BLaER1 treated with 17β-estradiol and CSF1 and Interleukin-3, amounts not matched to agents 10 nM and 100 nM (cell line): Measurements from ENCODE around the gene ADAMTS12.
"Not testable (repeated sequence)": the region's sequence is repeated elsewhere in the genome, so short reads cannot be mapped to it uniquely, and the experiment has no call there.

Source experiments
- H3K27ac ChIP-seq, 11 experiments: shearing (Covaris generic); formaldehyde crosslinking; 2 replicates each; pipeline ENCODE4 v1.8.1; 2022
- H3K27me3 ChIP-seq, 11 experiments: shearing (Covaris generic); formaldehyde crosslinking; 2 replicates each; pipeline ENCODE4 v1.8.1; 2022
- H3K36me3 ChIP-seq, 11 experiments: shearing (Covaris generic); formaldehyde crosslinking; 2 replicates each; pipeline ENCODE4 v1.8.1; 2022
- H3K4me1 ChIP-seq, 10 experiments: shearing (Covaris generic); formaldehyde crosslinking; 2 replicates each; pipeline ENCODE4 v1.8.1; 2022
- H3K4me2 ChIP-seq, 11 experiments: shearing (Covaris generic); formaldehyde crosslinking; 2 replicates each; pipeline ENCODE4 v1.8.1; 2022
- H3K4me3 ChIP-seq, 10 experiments: shearing (Covaris generic); formaldehyde crosslinking; 2 replicates each; pipeline ENCODE4 v1.8.1; 2022
- H3K9ac ChIP-seq, 11 experiments: shearing (Covaris generic); formaldehyde crosslinking; 2 replicates each; pipeline ENCODE4 v1.8.1; 2022
- H3K9me3 ChIP-seq, 11 experiments: shearing (Covaris generic); formaldehyde crosslinking; replicated peaks in 1 of 11; 2 replicates each; pipeline ENCODE4 v1.8.1; 2022
- H4K20me1 ChIP-seq, 11 experiments: shearing (Covaris generic); formaldehyde crosslinking; 2 replicates each; pipeline ENCODE4 v1.8.1; 2022
- Cebpa-rat ChIP-seq, 11 experiments: shearing (Covaris generic); IDR thresholded peaks; 2 replicates each; pipeline ENCODE4 v1.8.1; 2022

The ADAMTS12 gene

DNA sequence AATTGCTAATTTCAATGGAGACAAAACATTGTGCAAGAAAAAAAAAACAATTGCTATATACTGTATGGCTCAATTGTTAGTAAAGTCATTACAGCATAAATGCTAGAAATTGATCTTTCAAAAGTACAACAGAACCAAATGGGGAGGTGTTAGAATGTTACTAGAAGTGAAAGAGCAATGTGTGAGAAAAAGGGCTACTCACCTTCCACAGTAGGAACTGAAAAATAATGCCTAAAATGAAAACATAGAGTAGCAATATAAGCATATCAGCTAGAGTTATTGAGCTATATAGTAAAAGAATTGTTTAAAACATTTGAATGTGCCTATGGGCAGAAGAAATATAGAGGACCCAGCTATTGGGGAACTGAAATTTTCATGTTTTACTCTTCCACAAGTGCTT lies 33.5 kb upstream of the ADAMTS12 start:
- peaks cover 0 to 15% (median 2%) of the 10 kb centered on the region in 10 experiments; a peak in 13 of 20 replicates for H3K4me1 ChIP-seq
- H3K9ac ChIP-seq = no peak overlapping the region
- H3K27me3 ChIP-seq = no peaks in the 10 kb centered on the region; a peak in 1 of 22 replicates
- no peak overlapping the region for H3K4me2 ChIP-seq
- H3K36me3 ChIP-seq = no peaks in the 10 kb centered on the region
- H3K4me3 ChIP-seq = no peak overlapping the region
- H4K20me1 ChIP-seq = no peaks in the 10 kb centered on the region
- H3K27ac ChIP-seq = no peak overlapping the region
- H3K9me3 ChIP-seq = no peaks in the 10 kb centered on the region; a peak in 1 of 22 replicates
- TF ChIP-seq Cebpa-rat (IDR thresholded peaks at IDR 0.05) = no peak

DNA sequence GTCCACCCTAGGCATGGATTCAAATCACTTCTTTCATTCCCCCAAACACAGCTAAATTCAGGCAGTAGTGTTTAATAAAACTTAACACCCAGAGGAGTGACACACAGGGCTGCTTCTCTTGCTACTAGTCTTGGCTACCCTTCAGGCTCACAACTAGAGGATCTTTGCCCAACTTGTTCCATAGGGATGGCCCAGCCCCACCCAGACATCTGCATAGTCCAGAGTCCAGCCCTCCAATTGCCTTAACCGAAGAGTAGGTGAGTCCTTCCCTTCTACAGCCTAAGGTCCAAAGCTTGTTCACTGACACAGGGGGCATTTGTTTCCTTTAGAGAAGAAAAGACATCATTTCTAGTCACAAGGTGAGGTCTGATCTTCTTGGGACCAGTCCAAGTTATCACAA lies 29.2 kb upstream of the ADAMTS12 start:
- TF ChIP-seq Cebpa-rat (IDR thresholded peaks at IDR 0.05) = no peak
- no peak overlapping the region for H3K9ac ChIP-seq
- no peak overlapping the region for H3K4me2 ChIP-seq
- no peaks in the 10 kb centered on the region for H3K36me3 ChIP-seq
- no peak overlapping the region for H3K27ac ChIP-seq
- H3K4me1 ChIP-seq = peaks cover 0 to 18% (median 10%) of the 10 kb centered on the region in 10 experiments; a peak in 13 of 20 replicates
- no peaks in the 10 kb centered on the region; a peak in 1 of 22 replicates for H3K27me3 ChIP-seq
- H3K9me3 ChIP-seq = peaks cover 32 to 40% (median 36%) of the 10 kb centered on the region in 11 experiments
- H4K20me1 ChIP-seq = no peaks in the 10 kb centered on the region
- H3K4me3 ChIP-seq = no peak overlapping the region

DNA sequence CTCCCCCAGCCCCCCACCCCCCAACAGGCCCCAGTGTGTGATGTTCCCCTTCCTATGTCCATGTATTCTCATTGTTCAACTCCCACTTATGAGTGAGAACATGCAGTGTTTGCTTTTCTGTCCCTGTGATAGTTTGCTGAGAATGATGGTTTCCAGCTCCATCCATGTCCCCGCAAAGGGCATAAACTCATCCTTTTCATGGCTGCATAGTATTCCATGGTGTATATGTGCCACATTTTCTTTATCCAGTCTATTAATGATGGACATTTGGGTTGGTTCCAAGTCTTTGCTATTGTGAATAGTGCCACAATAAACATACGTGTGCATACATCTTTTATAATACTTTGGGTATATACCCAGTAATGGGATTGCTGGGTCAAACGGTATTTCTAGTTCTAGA lies 23.1 kb upstream of the ADAMTS12 start:
- not testable (repeated sequence) for H3K9ac ChIP-seq, H3K4me2 ChIP-seq, H3K27ac ChIP-seq, H3K4me1 ChIP-seq, H4K20me1 ChIP-seq, H3K27me3 ChIP-seq, H3K36me3 ChIP-seq, H3K4me3 ChIP-seq
- H3K9me3 ChIP-seq = peaks cover 44 to 59% (median 51%) of the 10 kb centered on the region in 11 experiments

DNA sequence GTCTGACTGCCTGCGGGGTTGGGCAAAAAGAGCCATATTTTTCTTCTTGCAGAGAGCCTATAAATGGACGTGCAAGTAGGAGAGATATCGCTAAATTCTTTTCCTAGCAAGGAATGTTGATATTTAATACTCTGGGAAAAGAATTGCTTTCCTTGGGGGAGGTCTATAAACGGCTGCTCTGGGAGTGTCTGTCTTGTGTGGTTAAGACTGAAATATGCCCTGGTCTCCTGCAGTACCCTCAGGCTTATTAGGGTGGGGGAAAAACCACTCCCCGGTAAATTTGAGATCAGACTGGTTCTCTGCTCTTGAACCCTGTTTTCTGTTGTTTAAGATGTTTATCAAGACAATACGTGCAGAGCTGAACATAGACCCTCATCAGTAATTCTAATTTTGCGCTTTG lies 14.5 kb upstream of the ADAMTS12 start:
- peaks cover 60 to 89% (median 70%) of the 10 kb centered on the region in 11 experiments for H3K9me3 ChIP-seq
- not testable (repeated sequence) for H3K9ac ChIP-seq

DNA sequence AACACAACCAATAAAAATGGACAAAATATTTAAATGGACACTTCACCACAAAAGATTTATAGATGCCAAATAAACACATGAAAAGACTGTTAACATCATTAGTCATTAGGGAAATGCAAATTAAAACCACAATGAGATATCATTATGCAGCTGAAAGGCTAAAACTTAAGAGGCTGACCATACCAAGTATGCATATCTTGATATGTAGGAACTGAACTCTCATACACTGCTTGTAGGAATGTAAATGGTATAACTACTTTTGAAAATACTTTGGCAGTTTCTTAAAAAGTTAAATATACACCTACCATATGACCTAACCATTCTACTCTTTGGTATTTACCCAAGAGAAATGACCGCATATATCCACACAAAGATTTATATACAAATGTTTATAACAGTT lies 13.6 kb upstream of the ADAMTS12 start:
- Histone ChIP-seq H4K20me1 (no peaks in the 10 kb centered on the region), H3K9ac (no peak overlapping the region), H3K4me1 (no peaks in the 10 kb centered on the region), H3K36me3 (no peaks in the 10 kb centered on the region), H3K27ac (no peak overlapping the region), H3K4me3 (no peak overlapping the region), H3K9me3 (peaks cover 64 to 95% (median 71%) of the 10 kb centered on the region in 11 experiments), H3K27me3 (no peaks in the 10 kb centered on the region), H3K4me2 (no peak overlapping the region)
- no peak for TF ChIP-seq Cebpa-rat (IDR thresholded peaks at IDR 0.05)

More for the DNA sequence above, 14.5 kb upstream of the ADAMTS12 start:
- H4K20me1 ChIP-seq, H3K27me3 ChIP-seq, H3K27ac ChIP-seq, H3K36me3 ChIP-seq, H3K4me2 ChIP-seq, H3K4me1 ChIP-seq, H3K4me3 ChIP-seq: not testable (repeated sequence)

DNA sequence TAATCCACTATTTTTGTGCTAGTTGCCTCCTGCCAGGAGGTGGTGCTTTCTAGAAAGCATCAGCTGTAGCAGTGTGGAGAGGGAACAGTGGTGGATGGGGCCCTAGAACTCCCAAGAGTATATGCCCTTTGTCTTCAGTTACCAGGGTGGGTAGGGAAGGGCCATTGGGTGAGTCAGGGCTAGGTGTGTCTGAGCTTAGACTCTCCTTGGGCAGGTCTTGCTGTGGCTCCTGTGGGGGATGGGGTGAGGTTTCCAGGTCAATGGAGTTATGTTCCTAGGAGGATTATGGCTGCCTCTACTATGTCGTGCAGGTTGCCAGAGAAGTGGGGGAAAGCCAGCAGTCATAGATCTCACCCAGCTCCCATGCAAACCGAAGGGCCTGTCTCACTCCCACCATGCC lies 11.3 kb upstream of the ADAMTS12 start:
- Histone ChIP-seq H3K9me3 (peaks cover 56 to 75% (median 62%) of the 10 kb centered on the region in 11 experiments), H3K36me3 (no peaks in the 10 kb centered on the region), H4K20me1 (no peaks in the 10 kb centered on the region), H3K9ac (no peak overlapping the region), H3K27me3 (no peaks in the 10 kb centered on the region), H3K27ac (no peak overlapping the region), H3K4me1 (no peaks in the 10 kb centered on the region), H3K4me2 (no peak overlapping the region), H3K4me3 (no peak overlapping the region)
- no peak for TF ChIP-seq Cebpa-rat (IDR thresholded peaks at IDR 0.05)

DNA sequence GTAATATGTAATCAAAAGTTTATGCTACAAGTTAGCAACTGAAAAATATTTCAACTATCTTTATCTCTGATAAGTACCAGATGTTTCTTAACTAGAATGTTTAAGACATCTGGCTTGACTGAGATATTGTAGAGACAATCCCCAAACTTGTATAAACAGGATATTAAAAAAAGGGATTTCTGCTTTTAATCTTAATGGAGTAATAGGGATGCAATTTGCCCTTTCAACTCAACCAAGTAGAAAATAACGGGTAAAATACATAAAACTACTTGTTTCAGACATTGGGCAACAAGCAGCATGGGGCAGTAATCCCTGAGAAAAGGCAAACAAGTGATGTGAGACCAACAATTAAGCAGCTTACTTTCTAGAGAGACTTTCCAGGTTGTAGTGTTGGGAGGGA lies 9.4 kb upstream of the ADAMTS12 start:
- H3K4me3 ChIP-seq = no peak overlapping the region
- H4K20me1 ChIP-seq = no peaks in the 10 kb centered on the region
- H3K9ac ChIP-seq = no peak overlapping the region
- TF ChIP-seq Cebpa-rat (IDR thresholded peaks at IDR 0.05) = no peak
- no peak overlapping the region for H3K4me2 ChIP-seq
- peaks cover 37 to 56% (median 44%) of the 10 kb centered on the region in 11 experiments for H3K9me3 ChIP-seq
- no peaks in the 10 kb centered on the region for H3K4me1 ChIP-seq
- H3K36me3 ChIP-seq = no peaks in the 10 kb centered on the region
- no peaks in the 10 kb centered on the region for H3K27me3 ChIP-seq
- H3K27ac ChIP-seq = no peak overlapping the region

DNA sequence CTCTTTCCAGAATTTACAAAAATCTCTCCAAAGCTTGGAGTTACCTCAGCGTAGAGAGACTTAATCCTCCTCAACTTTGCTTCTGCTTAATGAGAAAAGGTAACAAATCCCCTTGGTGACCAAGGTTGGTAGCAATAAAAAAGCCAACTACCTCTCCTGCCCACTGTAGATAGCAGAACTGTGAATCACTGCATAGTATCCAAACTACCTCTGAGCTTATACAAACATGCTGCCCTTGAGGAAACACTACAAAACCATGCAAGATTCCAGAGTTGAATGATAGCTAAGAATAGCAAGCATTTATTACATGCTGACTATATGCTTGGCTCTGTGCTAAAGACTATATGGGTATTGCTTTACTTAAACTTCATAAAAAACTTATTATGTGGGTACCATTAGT lies 2.8 kb upstream of the ADAMTS12 start:
- no peak for TF ChIP-seq Cebpa-rat (IDR thresholded peaks at IDR 0.05)
- peaks cover 15 to 27% (median 18%) of the 10 kb centered on the region in 11 experiments; a peak in 20 of 22 replicates for H3K9me3 ChIP-seq
- H3K27me3 ChIP-seq = peaks cover 21 to 43% (median 37%) of the 10 kb centered on the region in 11 experiments
- H3K36me3 ChIP-seq = no peaks in the 10 kb centered on the region
- no peaks in the 10 kb centered on the region for H4K20me1 ChIP-seq
- peaks cover 0 to 13% (median 0%) of the 10 kb centered on the region in 10 experiments; a peak in 5 of 20 replicates for H3K4me1 ChIP-seq
- no peak overlapping the region for H3K9ac ChIP-seq
- H3K27ac ChIP-seq = no peak overlapping the region
- H3K4me2 ChIP-seq = no peak overlapping the region
- no peak overlapping the region for H3K4me3 ChIP-seq

DNA sequence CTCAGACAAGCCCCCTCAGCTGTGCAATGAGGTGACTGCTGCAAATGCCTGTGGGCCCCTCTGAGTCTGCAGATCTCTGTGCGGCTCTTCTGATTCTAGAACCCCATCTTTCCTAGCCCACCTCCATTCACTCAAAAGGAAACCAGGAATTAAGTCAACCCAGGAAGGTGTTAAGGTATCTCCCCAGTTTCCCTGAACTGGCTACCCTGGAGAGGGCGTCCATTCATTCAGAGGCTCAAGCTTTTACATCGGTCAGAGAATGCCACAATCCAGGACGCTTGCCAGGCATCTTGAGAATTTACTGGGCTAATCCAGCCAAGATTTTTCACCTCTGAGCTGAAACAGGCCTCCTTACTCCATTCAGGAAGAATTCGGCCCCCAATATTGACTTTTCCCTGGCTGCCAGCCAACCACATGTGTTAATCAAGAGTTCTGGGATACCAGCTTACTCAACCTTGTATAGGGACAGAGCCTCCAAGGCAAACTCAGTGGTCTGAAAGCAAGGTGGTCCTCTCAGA lies 889 bp upstream of the ADAMTS12 start:
- Histone ChIP-seq H3K4me3 (no peak overlapping the region), H3K27ac (no peak overlapping the region), H3K36me3 (no peaks in the 10 kb centered on the region), H4K20me1 (no peaks in the 10 kb centered on the region), H3K4me2 (no peak overlapping the region), H3K9ac (no peak overlapping the region), H3K9me3 (peaks cover 15 to 27% (median 18%) of the 10 kb centered on the region in 11 experiments; a peak in 20 of 22 replicates), H3K27me3 (peaks cover 21 to 43% (median 37%) of the 10 kb centered on the region in 11 experiments), H3K4me1 (peaks cover 0 to 13% (median 0%) of the 10 kb centered on the region in 10 experiments; a peak in 5 of 20 replicates)
- TF ChIP-seq Cebpa-rat (IDR thresholded peaks at IDR 0.05) = no peak

DNA sequence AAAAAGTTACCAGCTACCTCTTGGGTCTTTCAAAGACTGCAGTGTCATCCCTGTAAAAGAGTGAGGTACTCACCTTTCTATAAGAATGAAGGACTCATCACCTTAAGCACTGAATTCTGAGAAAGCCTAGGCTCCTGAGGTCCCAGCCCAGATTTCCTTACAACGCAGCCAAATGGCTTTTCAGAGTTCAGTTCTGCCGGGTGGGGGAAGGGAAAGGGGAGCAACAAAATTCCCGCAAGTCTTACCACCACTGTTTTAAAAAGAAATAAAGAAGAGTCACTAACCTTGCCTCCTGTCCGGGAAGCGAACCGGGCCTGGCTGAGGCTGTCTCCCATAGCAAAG lies 373 bp downstream of the ADAMTS12 start:
- Histone ChIP-seq H4K20me1 (no peaks in the 10 kb centered on the region), H3K4me2 (peak overlapping the region in 6 of 11 experiments; percentile 4 to 69 (median 24); a peak in 10 of 22 replicates), H3K4me3 (peak overlapping the region in 1 of 10 experiments; percentile 20; a peak in 3 of 20 replicates), H3K36me3 (no peaks in the 10 kb centered on the region), H3K9ac (no peak overlapping the region), H3K27me3 (peaks cover 21 to 43% (median 37%) of the 10 kb centered on the region in 11 experiments), H3K4me1 (peaks cover 0 to 13% (median 0%) of the 10 kb centered on the region in 10 experiments; a peak in 5 of 20 replicates), H3K27ac (no peak overlapping the region), H3K9me3 (peaks cover 15 to 23% (median 18%) of the 10 kb centered on the region in 11 experiments; a peak in 20 of 22 replicates)
- TF ChIP-seq Cebpa-rat (IDR thresholded peaks at IDR 0.05) = no peak
